K562 (cell line): Measurements from ENCODE around the gene ZFYVE27. TPM values are rescaled to one million over a fixed set of nuclear protein-coding genes. Genes with fewer than 3 reads are reported as not detected.

Source experiments
- CUX1 ChIP-seq: fragments of 200-800 bp; sonication (Bioruptor generic); IDR thresholded peaks from 2 replicates; pipeline ENCODE4 v1.6.1; 2016; ENCODE audit warnings: missing genetic modification characterization, missing compliant biosample characterization
- EGR1 ChIP-seq: fragments of 450-650 bp; conservative IDR thresholded peaks from 2 replicates; pipeline ENCODE4 v1.6.1; 2017; ENCODE audit warnings: mild to moderate bottlenecking
- HMGXB4 ChIP-seq: sonication (generic); formaldehyde crosslinking; IDR thresholded peaks from 2 replicates; pipeline ENCODE4 v1.8.1; 2023; ENCODE audit warnings: mild to moderate bottlenecking, missing genetic modification reagents
- KDM4B ChIP-seq, 2 experiments: fragments of 450-650 bp in 1 of 2; sonication (generic) in 1 of 2; IDR thresholded peaks; 2 replicates each; pipeline ENCODE4 v1.6.1; 2016 to 2017; ENCODE audit warnings: borderline replicate concordance in 2 of 2, antibody characterized with exemption in 1 of 2, low read depth in 1 of 2, mild to moderate bottlenecking in 1 of 2
- KLF16 ChIP-seq: IDR thresholded peaks from 2 replicates; pipeline ENCODE4 v1.6.1; 2016; ENCODE audit warnings: antibody characterized with exemption
- MCM2 ChIP-seq: fragments of 450-650 bp; IDR thresholded peaks from 2 replicates; pipeline ENCODE4 v1.6.1; 2017; ENCODE audit warnings: low read depth, mild to moderate bottlenecking
- SMARCC2 ChIP-seq: fragments of 450-650 bp; IDR thresholded peaks from 2 replicates; pipeline ENCODE4 v1.6.1; 2017; ENCODE audit warnings: antibody characterized with exemption, moderate library complexity, mild to moderate bottlenecking, low read depth
- STAT5A ChIP-seq: IDR thresholded peaks from 2 replicates; pipeline ENCODE4 v1.6.1; 2012; ENCODE audit warnings: low read length, inconsistent platforms, borderline replicate concordance
- TSC22D4 ChIP-seq: fragments of 450-650 bp; IDR thresholded peaks from 2 replicates; pipeline ENCODE4 v1.6.1; 2016; ENCODE audit warnings: missing genetic modification characterization, missing biosample characterization, control low read depth
- ZNF41 ChIP-seq: fragments of 250-450 bp; sonication (Bioruptor Pico); conservative IDR thresholded peaks from 2 replicates; pipeline ENCODE4 v1.4.0; 2020; ENCODE audit warnings: mild to moderate bottlenecking
- ZNF507 ChIP-seq: conservative IDR thresholded peaks from 2 replicates; pipeline ENCODE4 v1.6.1; 2017; ENCODE audit warnings: missing genetic modification characterization, missing compliant biosample characterization
- polyA plus RNA-seq, 8 experiments: library from polyadenylated mRNA; depleted of rRNA in 4 of 8; stranded (reverse) in 5 of 8; unstranded in 3 of 8; fragments of >200 nt; fragmentation: Nextera tagmentation in 2 of 8; fragmentation: Illumina TruSeq in 1 of 8; extraction: Ambion mirVana in 2 of 8; extraction: Trizol in 1 of 8; gene quantifications; 2 replicates each; pipeline versions ENCODE4 v1.2.1 to v1.2.3, GENCODE V29; 2011 to 2014; ENCODE audit warnings: inconsistent platforms in 1 of 8, missing spikeins in 1 of 8
- total RNA-seq, 7 experiments: library from RNA; depleted of rRNA in 6 of 7; stranded (reverse); fragments of >200 nt in 6 of 7; fragmentation: Illumina TruSeq in 2 of 7; extraction: Trizol in 2 of 7; gene quantifications; 2 replicates each; pipeline versions ENCODE4 v1.2.1 to v1.2.3, GENCODE V29; 2011 to 2021; ENCODE audit warnings: low replicate concordance in 1 of 7

ZFYVE27 gene
- total and polyA plus RNA-seq, 9 of the 15 experiments (the other 6 are each of a cell fraction or from before 2014, with no cell fraction given): 0.81 to 21.9 (median 15.3) TPM

- TF ChIP-seq CUX1 (no peak), KLF16 (no peak), MCM2 (no peak), TSC22D4 (tag) (no peak), STAT5A (no peak), ZNF507 (tag) (no peak), EGR1 (no peak), KDM4B (IDR thresholded peaks at IDR 0.05; ENCODE audit: borderline replicate concordance in 2 of 2, low read depth in 1 of 2) (no peak), HMGXB4 (CRISPR knock-in tag) (no peak), SMARCC2 (no peak), ZNF41 (CRISPR knock-in tag) (no peak)
Observed at GRCh38 chr10:97757471-97757870, 20.5 kb downstream of the ZFYVE27 start (continued).
